ENCODE results near the gene CCDC61. TPM values are rescaled to one million over a fixed set of nuclear protein-coding genes. Genes with fewer than 3 reads are reported as not detected.

CCDC61 gene
- total and polyA plus RNA-seq, 2 of the 8 experiments (the other 6 are each of a cell fraction or from before 2014, with no cell fraction given) = 7.8 to 17.4 TPM

- TF ChIP-seq CHD7 (IDR thresholded peaks at IDR 0.05; ENCODE audit: insufficient replicate concordance, low read length) (no peak), CTCF (IDR thresholded peaks at IDR 0.05; ENCODE audit: control extremely low read depth in 1 of 3, insufficient read depth in 1 of 3, low read depth in 1 of 3, low read length in 3 of 3) (no peak), SAP30 (IDR thresholded peaks at IDR 0.05; ENCODE audit: insufficient read depth, insufficient replicate concordance, low read length) (no peak), RFX5 (IDR thresholded peaks at IDR 0.05; ENCODE audit: borderline replicate concordance, low read depth, low read length) (no peak), HDAC2 (IDR thresholded peaks at IDR 0.05; ENCODE audit: borderline replicate concordance in 1 of 2, low read depth in 2 of 2, low read length in 2 of 2) (no peak), RNF2 (IDR thresholded peaks at IDR 0.05; ENCODE audit: borderline replicate concordance, low read depth, low read length, missing control alignments, poor library complexity, severe bottlenecking) (no peak)
Measured at GRCh38 chr19:46022061-46022430, 26.8 kb downstream of the CCDC61 start (continued).

Measured in H1 (cell line).